CD4-positive, alpha-beta T cell treated with Interleukin-17A for 1 hour (primary cell): ENCODE results near the gene ZNF678.
A peak's percentile ranks its signal among the peaks of the same experiment; 100 is the strongest.
"Not testable (repeated sequence)": the region's sequence is repeated elsewhere in the genome, so short reads cannot be mapped to it uniquely, and the experiment has no call there.

Experiments used
- DNase-seq: peaks from one replicate; pipeline ENCODE4 v3.0.0-alpha.2; 2020

Gene ZNF678

GRCh38 chr1:227607336-227607898 is 44.1 kb downstream of the ZNF678 start:
- peak; percentile 1 for DNase-seq

DNA sequence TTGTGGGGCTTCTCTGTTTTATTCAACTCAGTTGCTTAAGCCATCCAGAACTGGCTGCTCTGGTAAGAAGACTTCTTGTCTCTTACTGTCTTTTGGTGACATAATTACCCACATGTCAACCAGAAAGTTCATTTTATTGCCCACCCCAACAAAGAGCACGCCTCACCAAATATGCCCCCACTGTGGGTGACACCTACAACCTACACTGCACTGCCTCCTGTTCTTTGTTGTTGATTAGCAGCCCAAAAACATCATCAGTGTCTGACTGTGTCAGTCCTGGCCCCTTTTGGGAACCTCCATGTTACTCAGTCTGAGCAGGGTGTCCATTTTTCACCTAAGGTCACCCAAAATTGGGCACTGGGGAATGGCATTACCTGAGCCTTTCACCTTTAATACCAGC is 49.3 kb downstream of the ZNF678 start:
- DNase-seq = no peak

DNA sequence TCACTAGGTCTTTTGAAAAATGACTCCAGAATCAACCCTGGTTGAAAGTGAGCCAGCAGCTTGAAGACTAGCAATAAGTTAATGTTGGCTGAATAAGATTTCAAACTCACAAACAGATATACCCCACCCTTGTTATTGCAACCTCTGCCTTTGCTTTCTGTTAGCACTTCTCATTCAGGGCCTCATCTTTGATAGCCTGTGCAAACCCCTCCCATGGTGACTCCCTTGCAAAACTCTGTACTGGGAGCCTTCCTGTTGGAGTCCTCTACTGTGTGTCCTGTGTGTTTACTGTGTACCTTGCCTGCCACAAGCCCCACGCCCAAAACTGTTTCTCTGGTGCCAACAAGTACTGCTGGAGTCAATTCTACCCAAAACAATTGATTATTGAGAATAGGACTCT is 50.2 kb downstream of the ZNF678 start:
- DNase-seq = no peak

- DNase-seq = no peak
Observed at GRCh38 chr1:227621211-227621610, 57.9 kb downstream of the ZNF678 start.

DNA sequence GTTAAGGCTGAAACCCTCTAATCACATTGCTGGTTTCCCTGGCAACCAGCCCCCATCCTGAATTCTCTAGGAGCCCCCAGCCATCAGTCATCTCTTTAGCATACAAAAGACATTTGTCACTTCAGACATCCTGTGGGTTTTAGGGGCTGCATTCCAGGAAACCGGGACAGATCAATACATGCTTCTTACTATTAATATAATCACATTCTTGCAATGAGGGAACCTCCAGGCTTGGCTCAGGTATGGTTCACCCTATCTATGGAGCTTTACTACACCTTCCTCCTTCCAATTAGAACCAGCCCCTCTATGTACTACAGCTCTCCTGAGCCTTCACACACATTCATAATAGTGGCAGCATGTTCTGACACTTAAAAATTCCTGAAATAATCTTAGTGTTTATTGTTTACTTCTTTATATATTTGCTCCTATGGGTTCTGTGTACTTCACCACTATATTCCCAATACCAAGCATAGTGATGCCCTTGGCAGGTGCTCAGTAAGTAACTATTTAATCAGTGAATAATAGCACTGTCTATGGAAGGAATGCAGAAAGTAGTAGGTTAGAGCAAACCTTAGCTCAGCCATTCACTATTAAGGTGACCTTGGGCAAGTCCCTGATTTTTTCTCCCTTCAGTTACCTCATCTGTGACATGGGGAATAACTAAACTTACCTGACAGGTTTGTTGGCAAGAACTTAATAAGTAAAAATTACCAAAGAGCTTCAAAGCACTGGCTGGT is 59.6 kb downstream of the ZNF678 start:
- DNase-seq = no peak

- no peak for DNase-seq
Observed at GRCh38 chr1:227632325-227632724, 69.0 kb downstream of the ZNF678 start.

GRCh38 chr1:227635596-227635995 is 72.2 kb downstream of the ZNF678 start:
- DNase-seq = no peak

- DNase-seq = no peak
Observed at GRCh38 chr1:227654431-227654830, 91.1 kb downstream of the ZNF678 start.

DNA sequence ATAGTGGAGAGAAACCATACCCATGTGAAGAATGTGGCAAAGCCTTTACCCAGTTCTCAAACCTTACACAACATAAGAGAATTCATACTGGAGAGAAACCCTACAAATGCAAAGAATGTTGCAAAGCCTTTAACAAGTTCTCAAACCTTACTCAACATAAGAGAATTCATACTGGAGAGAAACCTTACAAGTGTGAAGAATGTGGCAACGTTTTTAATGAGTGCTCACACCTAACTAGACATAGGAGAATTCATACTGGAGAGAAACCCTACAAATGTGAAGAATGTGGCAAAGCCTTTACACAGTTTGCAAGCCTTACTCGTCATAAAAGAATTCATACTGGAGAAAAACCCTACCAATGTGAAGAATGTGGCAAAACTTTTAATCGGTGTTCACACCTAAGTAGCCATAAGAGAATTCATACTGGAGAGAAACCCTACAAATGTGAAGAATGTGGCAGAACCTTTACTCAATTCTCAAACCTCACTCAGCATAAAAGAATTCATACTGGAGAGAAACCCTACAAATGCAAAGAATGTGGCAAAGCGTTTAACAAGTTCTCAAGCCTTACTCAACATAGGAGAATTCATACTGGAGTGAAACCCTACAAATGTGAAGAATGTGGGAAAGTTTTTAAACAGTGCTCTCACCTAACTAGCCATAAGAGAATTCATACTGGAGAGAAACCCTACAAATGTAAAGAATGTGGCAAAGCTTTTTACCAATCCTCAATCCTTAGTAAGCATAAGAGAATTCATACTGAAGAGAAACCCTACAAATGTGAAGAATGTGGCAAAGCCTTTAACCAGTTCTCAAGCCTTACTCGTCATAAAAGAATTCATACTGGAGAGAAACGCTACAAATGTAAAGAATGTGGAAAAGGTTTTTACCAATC is 91.7 kb downstream of the ZNF678 start:
- DNase-seq = no peak

GRCh38 chr1:227661495-227661894 is 98.1 kb downstream of the ZNF678 start:
- DNase-seq = no peak

DNA sequence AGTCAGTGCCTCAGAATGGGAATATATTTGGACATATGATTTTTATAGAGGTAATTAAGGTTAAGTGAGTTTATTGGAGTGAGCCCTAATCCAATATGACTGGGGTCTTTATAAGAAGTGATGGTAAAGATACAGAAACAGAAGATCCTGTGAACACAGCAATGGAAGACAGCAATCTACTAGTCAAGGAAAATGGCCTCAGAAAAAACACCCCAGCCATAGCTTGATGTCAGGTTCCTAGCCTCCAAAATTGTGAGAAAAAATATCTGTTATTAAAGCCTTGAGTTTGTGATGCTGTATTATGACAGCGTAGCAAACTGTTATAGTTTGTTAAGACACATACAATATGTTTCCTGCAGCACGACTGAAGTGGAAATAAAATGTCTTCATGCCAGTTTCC is 99.6 kb downstream of the ZNF678 start:
- no peak for DNase-seq

DNA sequence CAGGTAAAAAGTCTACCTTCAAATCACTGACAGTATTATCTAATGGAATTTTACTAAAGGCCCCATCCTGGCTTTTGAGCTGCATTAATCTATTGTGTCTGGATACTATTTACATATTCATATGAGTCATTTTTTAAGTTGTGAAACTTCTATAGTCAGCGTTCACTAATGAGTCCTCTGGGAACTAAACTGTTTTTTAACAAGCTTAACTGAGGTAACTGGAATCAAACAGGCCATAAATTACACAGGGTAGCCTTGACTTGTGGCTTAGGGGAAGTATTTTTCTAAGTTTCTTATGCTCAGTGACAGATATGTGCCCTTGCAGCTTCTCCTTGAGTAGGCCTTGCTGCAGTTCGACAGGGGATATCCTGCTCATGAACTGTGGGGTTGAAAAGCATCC is 102.9 kb downstream of the ZNF678 start:
- DNase-seq = no peak

DNA sequence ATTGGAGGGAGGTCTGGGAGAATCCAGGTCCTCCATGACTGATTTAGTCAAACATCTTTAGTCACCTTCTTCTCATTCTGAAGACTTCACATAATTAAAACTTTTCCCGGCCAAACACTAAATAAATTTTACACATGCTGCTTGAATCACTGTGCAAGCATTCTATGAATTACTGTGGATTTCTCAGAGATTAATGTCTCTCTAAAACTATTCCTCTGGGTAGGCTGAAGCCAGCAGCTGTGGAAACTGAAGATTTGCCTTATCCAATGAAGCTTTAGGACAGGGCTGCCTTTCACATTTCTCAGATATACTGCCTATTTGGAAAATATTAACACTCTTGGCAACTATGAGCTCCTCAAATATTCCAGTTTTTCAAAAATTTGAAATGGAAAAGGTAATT is 110.1 kb downstream of the ZNF678 start:
- no peak for DNase-seq

- no peak for DNase-seq
Observed at GRCh38 chr1:227685807-227686206, 122.5 kb downstream of the ZNF678 start.

DNA sequence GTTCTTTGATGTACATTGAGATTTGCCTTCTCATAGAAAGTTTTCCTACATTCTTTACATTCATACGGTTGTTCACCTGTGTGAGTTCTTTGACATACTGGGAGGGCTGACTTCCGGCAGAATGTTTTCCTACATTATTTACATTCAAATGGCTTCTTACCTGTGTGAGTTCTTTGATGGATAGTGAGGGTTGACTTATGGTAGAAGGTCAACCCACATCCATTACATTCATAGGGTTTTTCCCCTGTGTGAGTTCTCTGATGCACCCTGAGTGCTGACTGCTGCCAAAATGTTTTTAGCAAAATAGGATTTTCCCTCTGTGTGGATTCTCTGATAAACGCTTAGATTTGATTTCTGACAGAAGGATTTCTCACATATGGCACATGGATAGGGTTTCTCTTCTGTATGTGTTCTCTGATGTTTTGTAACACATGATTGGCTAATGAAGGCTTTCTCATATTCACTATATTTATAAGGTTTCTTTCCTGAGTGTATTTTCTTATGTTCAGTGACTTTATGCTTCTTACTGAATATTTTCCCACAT is 134.0 kb downstream of the ZNF678 start:
- DNase-seq = no peak

DNA sequence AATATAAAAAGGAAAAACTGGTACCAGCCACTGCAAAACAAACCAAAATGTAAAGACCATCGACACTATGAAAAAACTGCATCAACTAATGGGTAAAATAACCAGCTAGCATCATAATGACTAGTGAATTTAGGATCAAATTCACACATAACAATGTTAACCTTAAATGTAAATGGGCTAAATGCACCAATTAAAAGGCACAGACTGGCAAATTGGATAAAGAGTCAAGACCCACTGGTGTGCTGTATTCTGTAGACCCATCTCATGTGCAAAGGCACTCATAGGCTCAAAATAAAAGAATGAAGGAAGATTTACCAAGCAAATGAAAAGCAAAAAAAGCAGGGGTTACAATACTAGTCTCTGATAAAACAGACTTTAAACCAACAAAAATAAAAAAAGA is 138.3 kb downstream of the ZNF678 start:
- not testable (repeated sequence) for DNase-seq

GRCh38 chr1:227707846-227708245 is 144.5 kb downstream of the ZNF678 start:
- no peak for DNase-seq

- DNase-seq = no peak
Observed at GRCh38 chr1:227709451-227709850, 146.1 kb downstream of the ZNF678 start.

DNA sequence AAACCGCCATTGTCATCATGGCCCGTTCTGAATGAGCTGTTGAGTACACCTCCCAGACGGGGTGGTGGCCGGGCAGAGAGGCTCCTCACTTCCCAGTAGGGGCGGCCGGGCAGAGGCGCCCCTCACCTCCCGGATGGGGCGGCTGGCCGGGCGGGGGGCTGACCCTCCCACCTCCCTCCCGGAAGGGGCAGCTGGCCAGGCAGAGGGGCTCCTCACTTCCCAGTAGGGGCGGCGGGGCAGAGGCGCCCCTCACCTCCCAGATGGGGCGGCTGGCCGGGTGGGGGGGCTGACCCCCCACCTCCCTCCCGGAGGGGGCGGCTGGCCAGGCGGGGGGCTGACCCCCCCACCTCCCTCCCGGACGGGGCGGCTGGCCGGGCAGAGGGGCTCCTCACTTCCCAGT is 147.1 kb downstream of the ZNF678 start:
- DNase-seq = not testable (repeated sequence)

- DNase-seq = no peak
Observed at GRCh38 chr1:227712648-227713047, 149.3 kb downstream of the ZNF678 start.

GRCh38 chr1:227718932-227719331 is 155.6 kb downstream of the ZNF678 start:
- DNase-seq = no peak

DNA sequence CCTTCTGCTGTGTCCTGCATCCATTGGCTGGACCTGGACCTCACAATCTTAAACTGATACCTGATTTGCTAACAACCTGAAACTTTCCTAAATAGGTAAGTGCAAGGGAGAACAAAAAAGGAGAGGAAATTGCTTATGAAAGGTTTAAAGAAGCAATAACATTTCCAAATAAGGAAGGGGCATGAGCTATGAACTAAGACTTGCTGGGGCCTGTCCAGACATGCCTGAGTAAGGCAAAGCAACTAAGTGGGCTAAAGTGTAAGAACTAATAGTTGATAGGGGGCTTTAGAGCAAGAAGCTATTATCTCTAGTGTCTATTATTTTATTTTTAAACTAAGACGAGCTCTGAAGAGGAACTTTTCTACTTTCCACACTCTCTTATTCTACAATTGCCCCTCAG is 160.1 kb downstream of the ZNF678 start:
- DNase-seq = no peak

DNA sequence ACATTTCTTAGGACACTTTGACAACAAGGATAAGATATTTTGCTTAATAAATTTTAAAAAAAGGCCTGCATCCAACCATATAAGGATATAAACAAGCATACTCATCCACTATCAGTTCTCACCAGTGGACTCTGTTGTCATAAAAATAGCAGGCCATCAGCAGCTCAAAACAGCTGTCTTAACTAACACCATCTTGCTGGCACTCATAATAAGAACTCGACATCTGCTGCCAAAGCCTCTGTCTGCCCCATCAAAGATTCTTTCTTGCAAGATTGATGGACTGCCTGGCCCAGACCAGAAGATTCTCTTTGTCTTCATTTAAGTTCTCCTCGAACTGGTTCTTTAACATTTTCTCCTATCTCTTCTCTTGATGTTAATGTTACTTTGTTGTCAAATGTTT is 161.7 kb downstream of the ZNF678 start:
- no peak for DNase-seq

DNA sequence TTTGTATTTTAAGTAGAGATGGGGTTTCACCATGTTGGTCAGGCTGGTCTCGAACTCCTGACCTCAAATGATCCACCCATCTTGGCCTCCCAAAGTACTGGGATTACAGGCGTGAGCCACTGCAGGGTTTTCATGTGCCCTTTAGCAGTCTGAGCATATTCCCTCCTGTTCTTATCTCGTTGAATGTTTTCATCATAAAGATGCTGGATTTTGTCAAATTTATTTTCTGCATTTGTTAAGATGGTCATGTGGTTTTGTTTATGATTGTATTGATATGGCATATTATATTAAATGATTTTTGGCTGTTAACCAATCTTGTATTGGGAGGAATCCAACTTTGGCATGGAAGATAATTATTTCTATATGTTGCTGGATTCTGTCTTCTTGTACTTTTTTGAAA is 163.0 kb downstream of the ZNF678 start:
- no peak for DNase-seq
